Stomach (tissue), 4 donors: ENCODE data around the gene AMIGO3.

Experiments
- POLR2A ChIP-seq, 4 donors: fragments of 450-650 bp; IDR thresholded peaks; one replicate each; pipeline ENCODE4 v1.6.1; 2016; ENCODE audit warnings: antibody characterized with exemption in 4 of 4, control low read depth in 2 of 4, mild to moderate bottlenecking in 1 of 4, moderate library complexity in 1 of 4
- POLR2AphosphoS5 ChIP-seq, 3 donors: sonication (generic); formaldehyde crosslinking; IDR thresholded peaks; one replicate each; pipeline ENCODE4 v1.6.1; 2016; ENCODE audit warnings: antibody characterized with exemption in 3 of 3
- TF ChIP-seq, protein P1 (sequence below), 7 experiments: fragments of 450-650 bp in 4 of 7; fragments of 200-600 bp in 3 of 7; sonication (generic) in 3 of 7; IDR thresholded peaks; one replicate each; pipeline ENCODE4 v1.5.1; 2016 to 2019; ENCODE audit warnings: antibody characterized with exemption in 7 of 7, control low read depth in 2 of 7, mild to moderate bottlenecking in 1 of 7

DNA sequence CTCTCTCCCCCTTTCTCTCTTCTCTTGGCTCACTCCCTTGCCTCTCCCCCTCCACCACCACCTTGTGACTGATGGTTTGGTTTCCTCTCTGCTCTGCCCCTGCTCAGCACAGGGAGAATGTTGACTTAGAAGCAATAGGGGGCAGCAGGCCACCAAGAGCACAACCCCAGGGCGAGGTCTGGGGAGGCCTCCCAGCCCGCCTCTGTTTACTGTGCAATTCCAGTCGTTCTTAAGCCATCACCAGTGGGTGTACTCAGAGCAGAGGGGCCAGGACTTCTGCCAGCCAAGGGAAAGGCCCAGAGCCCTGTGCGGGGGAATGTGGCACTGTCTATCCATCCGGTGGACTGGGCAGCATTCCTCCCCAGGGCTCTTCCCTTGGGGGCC is 51.1 kb downstream of the AMIGO3 start:
- no peak for TF ChIP-seq POLR2AphosphoS5 (IDR thresholded peaks at IDR 0.05)
- TF ChIP-seq, protein P1, sequence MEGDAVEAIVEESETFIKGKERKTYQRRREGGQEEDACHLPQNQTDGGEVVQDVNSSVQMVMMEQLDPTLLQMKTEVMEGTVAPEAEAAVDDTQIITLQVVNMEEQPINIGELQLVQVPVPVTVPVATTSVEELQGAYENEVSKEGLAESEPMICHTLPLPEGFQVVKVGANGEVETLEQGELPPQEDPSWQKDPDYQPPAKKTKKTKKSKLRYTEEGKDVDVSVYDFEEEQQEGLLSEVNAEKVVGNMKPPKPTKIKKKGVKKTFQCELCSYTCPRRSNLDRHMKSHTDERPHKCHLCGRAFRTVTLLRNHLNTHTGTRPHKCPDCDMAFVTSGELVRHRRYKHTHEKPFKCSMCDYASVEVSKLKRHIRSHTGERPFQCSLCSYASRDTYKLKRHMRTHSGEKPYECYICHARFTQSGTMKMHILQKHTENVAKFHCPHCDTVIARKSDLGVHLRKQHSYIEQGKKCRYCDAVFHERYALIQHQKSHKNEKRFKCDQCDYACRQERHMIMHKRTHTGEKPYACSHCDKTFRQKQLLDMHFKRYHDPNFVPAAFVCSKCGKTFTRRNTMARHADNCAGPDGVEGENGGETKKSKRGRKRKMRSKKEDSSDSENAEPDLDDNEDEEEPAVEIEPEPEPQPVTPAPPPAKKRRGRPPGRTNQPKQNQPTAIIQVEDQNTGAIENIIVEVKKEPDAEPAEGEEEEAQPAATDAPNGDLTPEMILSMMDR (IDR thresholded peaks at IDR 0.05): no peak
- TF ChIP-seq POLR2A (IDR thresholded peaks at IDR 0.05): no peak
